Coronary artery (tissue), 2 donors: ENCODE data around the gene CRADD.
"Not testable (repeated sequence)": the region's sequence is repeated elsewhere in the genome, so short reads cannot be mapped to it uniquely, and the experiment has no call there.

Source experiments
- DNase-seq: peaks from one replicate; pipeline ENCODE4 v3.0.0-alpha.2; 2017; ENCODE audit warnings: low spot score
- H3K27ac ChIP-seq, 2 donors: fragments of 200-600 bp; sonication (generic); one replicate each; pipeline ENCODE4 v1.5.1; 2016 to 2019
- H3K4me3 ChIP-seq: fragments of 200-600 bp; sonication (generic); 2 replicates; pipeline ENCODE4 v1.5.1; 2016; ENCODE audit warnings: mild to moderate bottlenecking, moderate library complexity
- CTCF ChIP-seq: fragments of 200-600 bp; sonication (generic); IDR thresholded peaks from one replicate; pipeline ENCODE4 v1.5.1; 2019; ENCODE audit warnings: antibody characterized with exemption

Gene CRADD

DNA sequence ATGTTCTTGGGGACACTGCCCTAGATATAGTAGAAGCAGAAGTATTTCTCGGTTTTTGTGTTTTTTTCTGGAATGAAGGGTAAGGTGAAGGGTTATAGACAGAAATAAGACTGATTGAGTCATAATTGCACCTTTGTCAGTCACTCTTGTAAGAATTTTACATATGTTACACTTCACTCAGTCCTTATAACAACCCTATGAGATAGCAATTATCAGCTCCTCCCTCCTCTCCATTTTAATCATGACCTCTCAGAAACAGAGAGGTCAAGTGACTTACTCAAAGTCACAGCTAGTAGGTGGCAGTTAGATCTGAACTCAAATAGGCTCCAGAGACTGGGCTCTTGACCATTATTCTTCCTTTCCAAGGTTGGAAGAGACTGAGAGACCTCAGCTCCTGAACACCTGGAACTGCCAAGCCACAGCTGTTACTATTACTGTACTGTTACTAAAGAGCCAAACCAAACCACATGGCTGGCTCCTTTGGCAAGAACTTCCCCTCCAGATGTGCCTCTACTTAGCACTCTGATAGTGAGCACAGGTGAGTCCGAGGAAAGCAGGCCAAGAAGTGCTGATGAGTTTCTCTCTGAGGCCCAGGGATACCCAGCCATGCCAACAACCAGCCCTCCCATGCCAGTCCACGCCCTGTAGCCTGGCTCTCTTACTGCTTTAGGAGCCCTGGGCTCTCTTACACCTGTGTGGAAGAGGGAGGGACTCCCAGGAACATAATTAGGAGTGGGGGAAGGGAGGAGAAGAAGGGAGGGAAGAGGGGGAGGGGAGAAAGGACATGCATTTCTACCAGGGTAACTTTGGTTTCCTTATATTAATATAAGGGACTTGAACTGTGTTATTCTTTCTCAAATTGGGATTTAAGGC lies 121.3 kb downstream of the CRADD start:
- H3K4me3 ChIP-seq: no peak overlapping the region
- TF ChIP-seq CTCF: no peak
- DNase-seq: no peak
- H3K27ac ChIP-seq: no peak overlapping the region

GRCh38 chr12:93801666-93802065 lies 124.5 kb downstream of the CRADD start:
- DNase-seq, H3K4me3 ChIP-seq, H3K27ac ChIP-seq: not testable (repeated sequence)

DNA sequence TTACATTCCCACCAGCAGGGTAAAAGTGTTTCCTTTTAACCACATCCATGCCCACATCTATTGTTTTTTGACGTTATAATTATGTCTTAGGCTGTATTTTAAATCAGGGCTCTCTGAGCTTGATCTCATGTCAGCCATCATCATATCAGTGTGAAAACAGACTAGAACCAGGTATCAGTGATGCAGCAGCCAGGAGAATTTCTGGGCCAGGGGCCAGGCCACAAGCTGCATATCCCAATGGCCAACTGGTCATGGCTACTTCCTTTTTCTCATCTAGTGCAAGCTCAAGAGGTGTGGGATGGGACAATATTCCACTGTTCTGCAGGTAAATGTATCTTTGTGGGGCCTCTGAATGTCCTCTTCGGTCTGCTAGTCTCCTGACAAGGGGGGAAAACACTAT lies 125.1 kb downstream of the CRADD start:
- Histone ChIP-seq H3K27ac (peak overlapping the region in 1 of 2 donors; percentile 55), H3K4me3 (no peak overlapping the region)
- TF ChIP-seq CTCF: no peak
- DNase-seq: no peak

- peak overlapping the region; percentile 41 for H3K4me3 ChIP-seq
- H3K27ac ChIP-seq: peak overlapping the region; percentile 55 to 83
- TF ChIP-seq CTCF: no peak
- DNase-seq: no peak
These were observed 125.7 kb downstream of the CRADD start for GRCh38 chr12:93802698-93803423.

GRCh38 chr12:93803424-93803807 lies 126.2 kb downstream of the CRADD start:
- peak overlapping the region; percentile 41 for H3K4me3 ChIP-seq
- TF ChIP-seq CTCF: no peak
- no peak for DNase-seq
- peak overlapping the region; percentile 55 to 83 for H3K27ac ChIP-seq

DNA sequence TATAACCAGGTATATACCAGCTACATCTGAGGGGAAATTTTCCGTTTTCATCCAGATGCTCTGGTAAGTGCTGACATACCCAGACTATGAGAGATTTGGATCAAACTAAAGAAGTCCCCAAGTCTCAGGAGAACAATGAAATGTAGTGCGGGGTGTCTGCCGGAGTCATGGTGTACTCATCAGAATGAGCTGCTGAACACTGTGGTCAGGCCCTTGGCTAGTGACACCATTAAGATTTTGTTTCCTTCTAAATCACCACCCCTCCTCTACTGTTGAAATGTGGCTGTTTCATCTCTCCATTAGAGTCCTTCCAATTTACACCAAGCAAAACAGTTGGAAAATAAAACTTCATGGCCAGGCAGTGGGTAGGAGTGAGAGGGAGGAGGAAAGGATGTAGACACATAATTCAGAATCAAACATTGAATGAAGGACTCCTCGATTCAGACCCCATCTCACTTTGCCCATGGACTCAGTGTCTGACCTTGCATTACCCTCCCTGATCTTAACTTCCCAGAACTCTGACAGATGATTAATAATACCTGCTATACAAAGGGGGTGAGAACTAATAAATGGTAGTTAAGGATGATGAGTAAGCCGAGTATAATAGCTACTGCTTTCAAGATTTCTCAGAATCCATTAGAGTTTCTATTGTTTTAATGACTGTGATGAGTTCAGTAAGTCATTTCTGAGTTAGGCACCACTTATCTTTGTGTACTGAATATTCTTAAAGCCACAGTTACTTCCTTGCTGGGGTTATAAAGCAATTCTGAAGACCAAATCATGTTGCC lies 127.4 kb downstream of the CRADD start:
- TF ChIP-seq CTCF: no peak
- DNase-seq: no peak
- peak overlapping the region; percentile 8 to 83 for H3K27ac ChIP-seq

DNA sequence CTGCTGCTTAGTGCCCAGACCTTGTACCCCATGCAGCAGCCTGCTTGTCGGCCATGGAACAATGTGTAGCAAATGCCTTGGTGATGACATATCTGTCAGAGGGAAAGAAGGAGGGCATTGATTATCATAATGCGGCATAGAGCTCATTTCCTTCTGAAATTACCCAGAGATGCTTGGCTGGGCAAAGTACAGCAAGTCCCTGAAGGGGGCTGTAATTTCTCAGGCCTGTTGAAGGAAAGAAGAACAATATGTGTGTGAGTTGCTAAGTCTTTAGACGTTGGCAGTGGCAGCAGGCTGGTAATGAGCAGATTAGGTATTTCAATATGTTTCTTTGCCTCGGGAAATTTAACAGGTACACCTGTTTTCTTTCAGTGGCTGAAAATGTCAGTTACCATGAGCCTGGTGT lies 128.6 kb downstream of the CRADD start:
- no peak for TF ChIP-seq CTCF
- H3K4me3 ChIP-seq: no peak overlapping the region
- DNase-seq: no peak
- peak overlapping the region in 1 of 2 donors; percentile 7 for H3K27ac ChIP-seq

More for the DNA sequence above, 127.4 kb downstream of the CRADD start:
- no peak overlapping the region for H3K4me3 ChIP-seq
